SKM-1 treated with dmso at 0.1 percent for 144 hours (cell line): ENCODE results near the gene MOGAT3.
A peak's percentile ranks its signal among the peaks of the same experiment; 100 is the strongest.

Experiments used
- DNase-seq: peaks from one replicate; lab custom pipeline; 2025; ENCODE audit not compliant: unreplicated experiment; lab: John Stamatoyannopoulos, UW

MOGAT3 gene

GRCh38 chr7:101173752-101174244, 27.0 kb downstream of the MOGAT3 start:
- no peak for DNase-seq

- DNase-seq, result no peak
Measured at GRCh38 chr7:101172854-101173751, 27.7 kb downstream of the MOGAT3 start.

- DNase-seq, result no peak
Measured at GRCh38 chr7:101172005-101172853, 28.6 kb downstream of the MOGAT3 start.

GRCh38 chr7:101171442-101171837, 29.4 kb downstream of the MOGAT3 start:
- DNase-seq, result no peak

GRCh38 chr7:101170617-101171441, 30.0 kb downstream of the MOGAT3 start:
- no peak for DNase-seq

GRCh38 chr7:101169838-101170551, 30.8 kb downstream of the MOGAT3 start:
- DNase-seq, result peak; percentile 18

GRCh38 chr7:101169110-101169837, 31.6 kb downstream of the MOGAT3 start:
- no peak for DNase-seq

- no peak for DNase-seq
Measured at GRCh38 chr7:101168412-101169049, 32.3 kb downstream of the MOGAT3 start.

GRCh38 chr7:101167645-101168411, 33.0 kb downstream of the MOGAT3 start:
- no peak for DNase-seq

- no peak for DNase-seq
Measured at GRCh38 chr7:101166909-101167644, 33.8 kb downstream of the MOGAT3 start.

- no peak for DNase-seq
Measured at GRCh38 chr7:101166648-101166908, 34.3 kb downstream of the MOGAT3 start.

GRCh38 chr7:101165958-101166647, 34.7 kb downstream of the MOGAT3 start:
- DNase-seq, result no peak

- DNase-seq, result peak; percentile 77
Measured at GRCh38 chr7:101165075-101165957, 35.5 kb downstream of the MOGAT3 start, which contains the start of gene VGF. Gene VGF (minus strand): TSS chr7:101165569. CDS start chr7:101164843, 726 bp downstream.

- no peak for DNase-seq
Measured at GRCh38 chr7:101164071-101164840, 36.6 kb downstream of the MOGAT3 start.

GRCh38 chr7:101163279-101164070, 37.4 kb downstream of the MOGAT3 start:
- no peak for DNase-seq
